T follicular helper cell (primary cell): ENCODE results near the gene STX1B.
"Not testable (repeated sequence)": the region's sequence is repeated elsewhere in the genome, so short reads cannot be mapped to it uniquely, and the experiment has no call there.

Experiments used
- DNase-seq: peaks from one replicate; pipeline ENCODE4 v3.0.0-alpha.2; 2020; ENCODE audit warnings: low read depth

Gene STX1B

DNA sequence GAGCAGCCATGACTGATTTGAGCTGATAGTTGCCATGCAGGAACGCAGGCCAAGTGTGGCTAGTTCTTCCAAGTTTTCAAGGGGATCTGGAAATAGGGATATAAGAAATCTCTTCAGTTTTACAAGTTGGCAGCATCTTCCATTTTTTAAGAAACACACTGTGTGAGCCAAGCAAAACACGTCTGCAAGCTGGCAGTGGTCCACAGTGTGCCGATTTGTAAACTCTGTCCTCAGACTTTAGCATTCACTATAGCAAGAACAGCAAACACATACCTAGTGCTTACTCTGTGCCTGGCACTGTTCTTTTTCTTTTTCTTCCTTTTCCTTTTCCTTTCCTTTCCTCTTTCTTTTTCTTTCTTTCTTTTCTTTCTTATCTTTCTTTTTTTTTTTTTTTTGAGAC lies 58.7 kb downstream of the STX1B start:
- no peak for DNase-seq

DNA sequence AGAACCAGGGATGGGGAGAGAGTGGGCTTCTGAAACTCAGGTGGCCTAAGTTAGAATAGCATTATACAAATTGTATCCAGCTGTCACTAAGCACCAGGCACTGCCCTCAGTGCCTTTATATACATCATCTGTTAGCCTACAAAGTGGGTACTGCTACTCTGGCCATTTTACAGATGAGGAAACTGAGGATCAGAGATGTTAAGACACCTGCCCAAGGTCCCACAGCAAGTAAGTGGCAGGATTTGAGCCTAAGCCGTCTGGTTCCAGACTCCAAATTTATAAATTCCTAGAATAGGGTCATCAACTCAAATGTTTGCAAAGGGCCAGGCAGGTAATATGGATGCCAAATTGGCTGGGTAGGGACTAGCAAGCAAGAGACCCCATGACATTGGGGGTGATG lies 59.2 kb downstream of the STX1B start:
- DNase-seq, result no peak

DNA sequence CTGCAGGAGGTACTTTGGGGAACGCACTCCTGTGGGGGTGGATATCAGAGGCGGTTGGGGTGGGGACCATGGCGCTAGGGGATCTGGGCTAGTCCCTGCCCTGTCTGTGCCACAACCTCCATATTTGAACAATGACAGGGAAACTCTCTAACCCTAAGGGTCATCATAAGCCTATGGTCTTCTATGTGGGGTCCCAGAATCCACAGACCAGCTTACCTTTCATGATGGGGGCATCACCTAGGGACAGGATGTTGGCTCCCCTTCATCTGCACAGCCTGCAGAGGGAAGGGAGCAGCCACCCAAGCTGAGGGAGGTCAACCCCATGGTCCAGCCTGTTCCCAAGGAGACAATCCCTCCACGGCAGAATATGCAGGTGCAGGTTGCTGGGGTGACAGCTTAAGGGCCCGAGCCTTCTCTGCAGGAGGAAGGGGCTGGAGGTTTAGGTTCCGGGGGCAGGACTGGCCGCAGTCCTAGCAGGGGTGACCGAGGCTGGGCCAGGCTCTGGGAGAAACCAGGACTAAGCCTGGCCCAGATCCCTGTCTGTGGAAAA lies 59.8 kb downstream of the STX1B start:
- no peak for DNase-seq

DNA sequence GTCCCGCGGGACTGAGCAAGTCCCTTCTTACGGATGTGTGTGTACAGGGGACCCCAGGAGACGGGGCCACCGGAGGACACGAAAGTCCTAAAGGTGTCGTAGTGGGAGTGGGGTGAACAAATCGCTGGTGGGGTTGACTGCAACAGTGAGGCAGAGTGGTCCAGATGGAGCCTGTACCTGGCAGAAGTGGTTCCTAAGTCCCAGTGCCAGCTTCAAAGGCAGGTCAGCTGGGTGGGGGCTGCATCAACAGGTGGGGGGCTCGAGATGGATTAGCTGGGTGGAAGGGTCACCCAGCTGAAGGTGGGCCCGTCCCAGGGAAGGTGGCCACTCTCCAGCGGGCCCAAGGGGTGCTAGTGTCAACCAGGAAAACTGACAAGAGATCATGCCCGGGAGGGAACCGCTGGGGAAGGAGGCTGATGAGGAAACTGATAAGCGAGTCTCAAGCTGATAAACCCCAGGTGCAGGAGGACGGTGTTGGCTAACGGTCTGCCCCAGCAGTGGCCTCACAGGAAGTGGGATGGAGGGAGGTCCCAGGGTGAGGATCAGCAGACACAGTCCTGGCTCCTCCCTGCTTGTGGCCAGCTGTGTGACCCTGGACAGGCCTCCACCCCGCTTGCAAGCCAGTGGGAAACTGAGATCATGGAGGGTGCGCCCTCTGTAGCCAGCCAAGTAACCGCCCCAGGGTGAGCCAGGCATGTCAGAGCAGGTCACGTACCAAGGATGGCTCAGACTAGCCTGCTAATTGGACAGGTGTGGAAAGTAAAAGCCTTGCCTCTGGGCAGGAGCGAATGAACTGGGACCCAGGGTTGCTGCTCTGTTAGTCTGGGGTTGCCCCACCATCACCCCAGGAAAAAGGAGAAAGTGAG lies 60.6 kb downstream of the STX1B start:
- DNase-seq, result no peak

DNA sequence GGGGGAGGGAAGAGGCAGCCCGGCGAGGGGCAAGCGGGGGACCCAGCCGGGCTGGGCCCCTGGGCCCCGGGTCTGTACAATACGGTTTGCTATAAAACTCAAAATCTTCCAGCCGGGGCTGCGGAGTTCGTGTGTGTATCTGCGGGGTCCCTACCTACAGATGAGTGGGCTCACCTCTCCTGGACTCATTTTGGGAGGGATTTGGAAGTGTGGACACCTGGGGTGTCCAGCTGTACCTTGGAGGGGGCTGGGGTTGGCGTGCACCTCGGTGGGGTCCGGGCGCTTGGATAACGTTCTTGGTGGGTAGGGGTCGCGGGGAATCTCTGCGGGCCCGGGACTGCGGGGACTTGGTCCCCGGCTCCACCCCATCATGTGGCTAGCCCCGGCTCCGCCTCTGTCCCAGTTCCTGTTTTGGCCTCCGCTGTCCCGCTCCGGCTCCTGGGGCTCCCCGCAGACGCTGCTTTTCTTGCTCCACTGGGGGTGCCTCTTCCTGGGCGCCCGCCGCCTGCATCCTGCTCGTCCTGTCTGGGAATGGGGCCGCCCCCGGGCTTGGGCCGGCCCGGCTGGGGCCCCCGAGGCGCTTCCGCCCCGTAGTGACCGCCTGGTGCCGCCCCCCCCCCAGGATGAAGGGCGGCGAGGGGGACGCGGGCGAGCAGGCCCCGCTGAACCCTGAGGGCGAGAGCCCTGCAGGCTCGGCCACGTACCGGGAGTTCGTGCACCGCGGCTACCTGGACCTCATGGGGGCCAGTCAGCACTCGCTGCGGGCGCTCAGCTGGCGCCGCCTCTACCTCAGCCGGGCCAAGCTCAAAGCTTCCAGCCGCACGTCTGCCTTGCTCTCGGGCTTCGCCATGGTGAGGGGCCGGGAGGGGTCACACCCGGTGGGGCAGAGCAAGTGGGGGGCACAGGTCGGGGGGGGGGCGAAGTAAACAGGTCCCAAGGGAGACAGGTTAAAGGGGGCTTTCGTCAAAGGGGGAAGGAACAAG lies 61.5 kb downstream of the STX1B start, which contains the start of gene ORAI3:
ORAI3 (plus strand) TSS at position 402 of the 983 bp plus-strand sequence; CDS start at position 624, 222 bp downstream.
- no peak for DNase-seq

DNA sequence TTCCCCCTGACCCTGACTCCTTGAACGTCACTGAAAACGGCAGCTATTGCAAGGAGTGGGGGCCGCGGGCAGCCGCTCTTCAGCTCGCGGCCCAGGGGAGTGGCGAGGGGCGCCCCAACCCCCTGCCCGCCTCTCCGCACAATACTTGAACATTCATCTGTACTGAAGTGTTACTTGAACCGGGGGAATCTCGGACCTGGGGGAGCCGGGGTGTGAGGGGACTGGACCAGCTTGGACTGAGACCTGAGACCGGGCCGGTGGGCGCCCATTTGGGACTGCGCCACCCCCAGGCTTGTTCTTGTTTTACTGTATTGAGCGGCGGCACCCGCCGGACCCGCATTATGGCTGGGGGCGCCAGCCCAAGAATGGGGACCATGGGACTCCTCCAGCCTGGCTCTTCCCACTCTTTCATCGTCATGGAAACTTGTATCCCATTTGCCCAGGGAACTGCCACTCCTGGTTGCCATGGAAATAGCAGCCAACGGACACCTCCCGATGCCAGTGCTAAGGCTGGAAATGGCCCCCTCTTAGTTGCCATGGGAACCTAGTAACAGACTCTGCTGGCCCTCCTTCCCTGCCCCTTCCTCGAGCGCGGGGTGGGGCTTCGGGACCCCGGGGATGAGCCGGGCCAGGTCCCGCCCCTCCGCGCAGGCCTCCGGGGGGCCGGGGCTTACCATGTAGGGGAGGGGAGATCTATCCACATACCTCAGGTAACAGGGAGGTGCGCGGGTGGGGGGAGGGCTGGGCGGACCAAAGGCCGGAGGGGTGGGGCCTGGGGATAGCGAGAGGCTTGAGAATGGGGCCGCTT lies 62.4 kb downstream of the STX1B start:
- DNase-seq, result no peak

DNA sequence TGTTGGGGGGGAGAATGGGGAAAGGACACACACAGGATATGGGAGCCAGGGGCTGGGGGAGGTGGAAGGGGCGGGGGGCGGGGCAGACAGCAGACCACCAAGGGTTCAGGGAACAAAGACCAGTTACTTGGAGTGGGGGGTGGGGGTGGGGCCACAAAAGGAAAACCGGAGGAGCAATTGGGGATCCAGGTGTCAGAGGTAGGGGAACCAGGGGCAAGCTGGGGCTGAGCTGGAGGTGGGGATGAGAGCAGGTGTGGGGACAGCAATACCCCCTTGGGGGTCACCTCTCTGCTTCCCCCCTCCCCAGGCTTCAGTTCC lies 62.9 kb downstream of the STX1B start:
- DNase-seq, result no peak

DNA sequence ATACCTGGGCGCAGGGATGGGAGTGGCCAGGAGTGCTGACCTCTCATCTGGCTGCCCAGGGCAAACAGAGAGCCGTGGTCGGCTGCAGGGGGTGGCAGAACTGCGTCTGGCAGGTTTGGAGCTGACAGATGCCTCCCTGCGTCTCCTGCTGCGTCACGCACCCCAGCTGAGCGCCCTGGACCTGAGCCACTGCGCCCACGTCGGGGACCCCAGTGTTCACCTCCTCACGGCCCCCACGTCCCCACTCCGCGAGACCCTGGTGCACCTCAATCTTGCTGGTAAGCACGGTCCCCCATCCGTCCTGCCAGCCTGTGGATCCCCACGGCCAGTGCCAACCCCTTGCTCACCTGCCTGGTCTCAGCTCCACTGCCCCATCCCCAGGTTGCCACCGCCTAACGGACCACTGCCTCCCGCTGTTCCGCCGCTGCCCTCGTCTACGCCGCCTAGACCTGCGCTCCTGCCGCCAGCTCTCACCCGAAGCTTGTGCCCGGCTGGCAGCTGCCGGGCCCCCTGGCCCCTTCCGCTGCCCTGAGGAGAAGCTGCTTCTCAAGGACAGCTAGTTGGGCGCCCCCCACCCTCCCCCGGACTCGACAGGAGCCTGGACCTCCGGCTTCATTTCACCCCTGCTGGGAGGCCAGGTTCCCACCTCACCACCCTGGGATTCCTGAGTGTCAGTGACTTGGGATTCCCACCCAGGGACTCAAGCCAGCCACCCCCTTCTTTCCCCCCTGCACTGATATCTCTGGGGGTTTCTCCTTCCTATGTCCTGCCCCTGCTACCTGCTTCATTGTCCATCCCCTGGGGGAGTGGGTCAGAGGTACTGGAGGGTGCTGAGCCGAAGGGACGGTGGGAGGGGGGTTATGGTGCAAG lies 63.5 kb downstream of the STX1B start:
- no peak for DNase-seq

DNA sequence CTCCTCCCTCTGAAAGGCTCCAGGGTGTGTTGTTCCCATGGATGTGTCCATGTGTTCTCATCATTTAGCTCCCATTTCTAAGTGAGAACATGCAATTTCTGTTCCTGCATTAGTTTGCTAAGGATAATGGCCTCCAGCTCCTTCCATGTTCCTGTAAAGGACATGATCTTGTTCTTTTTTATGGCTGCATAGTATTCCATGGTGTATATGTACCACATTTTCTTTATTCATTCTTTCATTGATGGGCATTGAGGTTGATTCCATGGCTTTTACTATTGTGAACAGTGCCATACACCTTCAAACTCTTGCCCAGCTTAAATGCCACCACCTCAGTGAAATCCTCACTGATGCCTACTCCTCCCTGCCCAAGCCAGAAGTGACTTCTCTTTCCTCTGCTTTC lies 66.1 kb downstream of the STX1B start:
- DNase-seq, result no peak

DNA sequence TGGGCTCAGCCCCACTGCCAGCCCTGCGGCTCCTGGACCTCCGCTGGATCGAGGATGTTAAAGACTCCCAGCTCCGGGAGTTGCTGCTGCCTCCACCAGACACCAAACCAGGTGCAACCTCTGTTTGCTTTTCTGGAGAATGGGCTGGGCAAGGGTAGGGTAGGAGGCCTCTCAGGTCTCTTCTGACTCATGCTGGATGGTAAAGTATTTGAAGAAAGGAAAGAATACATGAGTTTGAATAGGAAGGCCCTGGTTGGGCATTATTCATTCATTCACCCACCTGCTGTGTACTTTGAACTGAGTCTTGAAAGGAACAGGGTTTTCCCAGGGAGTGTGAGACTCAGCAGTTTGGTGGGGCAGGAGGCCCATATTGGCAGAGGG lies 68.0 kb downstream of the STX1B start:
- no peak for DNase-seq

DNA sequence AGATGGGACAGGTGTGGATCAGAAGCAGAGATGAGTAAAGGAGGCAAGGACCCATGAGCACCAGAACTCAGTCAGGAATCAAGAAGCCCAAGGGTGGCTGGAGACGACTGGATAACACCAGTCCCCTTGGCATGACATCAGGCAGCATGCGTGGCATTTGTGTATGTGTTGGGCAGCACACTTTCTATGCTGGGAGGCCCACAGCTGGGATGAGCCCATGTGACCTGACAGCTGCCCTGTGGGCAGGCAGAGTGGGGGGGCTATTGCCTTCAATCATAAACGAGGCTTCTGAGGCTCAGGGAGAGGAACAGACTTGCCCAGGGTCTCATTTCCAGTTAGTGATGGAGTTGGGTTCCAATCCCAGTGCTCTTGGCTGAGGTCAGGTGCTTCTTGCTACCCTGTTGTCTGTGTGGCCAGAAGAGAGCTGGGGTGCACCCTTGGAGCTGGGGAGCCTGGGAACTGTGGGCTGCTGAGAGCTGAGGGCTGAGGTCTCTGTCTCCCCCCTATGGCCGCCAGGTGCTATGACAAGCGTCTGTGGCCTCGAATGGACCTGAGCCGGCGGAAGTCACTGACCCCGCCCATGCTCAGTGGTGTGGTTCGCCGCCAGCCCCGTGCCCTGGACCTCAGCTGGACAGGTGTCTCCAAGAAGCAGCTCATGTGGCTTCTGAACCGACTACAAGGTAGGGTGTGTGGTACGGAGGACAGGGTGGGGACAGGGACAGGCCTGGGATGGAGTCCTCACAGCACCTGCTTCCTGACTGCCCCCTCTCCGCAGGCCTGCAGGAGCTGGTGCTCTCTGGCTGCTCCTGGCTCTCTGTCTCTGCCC lies 68.6 kb downstream of the STX1B start:
- peak; percentile 30 for DNase-seq

DNA sequence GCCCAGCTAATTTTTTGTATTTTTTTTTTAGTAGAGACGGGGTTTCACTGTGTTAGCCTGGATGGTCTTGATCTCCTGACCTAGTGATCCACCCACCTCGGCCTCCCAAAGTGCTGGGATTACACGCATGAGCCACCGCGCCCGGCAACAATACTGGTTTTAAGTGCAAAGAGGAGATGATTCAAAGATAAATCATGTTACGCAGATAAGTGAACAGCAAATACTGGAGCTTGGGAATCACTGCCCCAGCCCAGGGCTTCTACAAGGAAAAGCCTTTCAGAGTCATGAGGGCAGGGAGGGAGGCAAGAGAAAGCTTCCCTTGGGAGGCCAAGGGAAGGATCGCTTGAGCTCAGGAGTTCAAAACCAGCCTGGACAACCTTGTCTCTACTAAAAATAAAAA lies 70.9 kb downstream of the STX1B start:
- DNase-seq, result not testable (repeated sequence)
